K562 (cell line): Measurements from ENCODE around the gene YPEL2. TPM values are rescaled to one million over a fixed set of nuclear protein-coding genes. Genes with fewer than 3 reads are reported as not detected.
A peak's percentile ranks its signal among the peaks of the same experiment; 100 is the strongest.

ENCODE experiments used
- ATAC-seq: fragments of 200-7000 bp; cut with Tn5 transposase; 3 replicates; pipeline ENCODE4 v1.9.1; 2020; ENCODE audit warnings: moderate library complexity
- BruUV-seq: library from RNA; stranded (reverse); fragments of 400-500 nt; replicated peaks from 2 replicates; lab custom pipeline; 2021; lab: Mats Ljungman, UMichigan
- CTCF ChIA-PET: fragments of 300-600 bp; formaldehyde crosslinking; extraction: SDS; loops from one replicate; lab custom pipeline; 2021; ENCODE audit warnings: low intra/inter-chr PET ratio; lab: Yijun Ruan, JAX
- POLR2A ChIA-PET: fragments of 300-600, 350-650 bp; sonication (Branson Sonifier 250); formaldehyde crosslinking; extraction: SDS; loops from one replicate; lab custom pipeline; 2021; ENCODE audit warnings: antibody characterized with exemption, inconsistent platforms; lab: Yijun Ruan, JAX
- DNase-seq, 4 experiments: peaks; one replicate each; pipeline versions ENCODE4 v3.0.0 to v3.0.0-alpha.2; 2011 to 2018; ENCODE audit warnings: low spot score in 3 of 4, mixed read lengths in 3 of 4; ENCODE audit errors: extremely low read depth in 1 of 4
- FAIRE-seq: peaks from 2 replicates; lab custom pipeline; 2011; peaks lifted over from hg19 to GRCh38; lab: Jason Lieb, UNC
- H2AFZ ChIP-seq: 2 replicates; pipeline ENCODE4 v1.6.0; 2011; ENCODE audit warnings: low read depth, low read length, control low read depth, inconsistent platforms
- H3K27ac ChIP-seq: fragments of 200-600 bp; 3 replicates; pipeline ENCODE4 v1.8.0; 2011; ENCODE audit warnings: low read depth, mild to moderate bottlenecking, control low read depth, inconsistent platforms, low read length, moderate library complexity, mixed read lengths; ENCODE audit errors: extremely low read depth
- H3K27me3 ChIP-seq, 2 experiments: fragments of 300-600 bp in 1 of 2; 2 replicates in 1 of 2; 3 replicates in 1 of 2; pipeline versions ENCODE4 v1.6.0 to v1.8.0; 2011; ENCODE audit warnings: inconsistent platforms in 2 of 2, low read length in 2 of 2, mild to moderate bottlenecking in 1 of 2, mixed read lengths in 1 of 2, moderate library complexity in 1 of 2; ENCODE audit not compliant: control insufficient read depth in 2 of 2, insufficient read depth in 2 of 2
- H3K36me3 ChIP-seq: fragments of 300-600 bp; 3 replicates; pipeline ENCODE4 v1.8.0; 2011; ENCODE audit warnings: mild to moderate bottlenecking, low read length, inconsistent platforms; ENCODE audit not compliant: control insufficient read depth, insufficient read depth
- H3K4me1 ChIP-seq, 2 experiments: fragments of 200-600 bp in 1 of 2; replicated peaks in 1 of 2; 2 replicates in 1 of 2; 3 replicates in 1 of 2; pipeline versions ENCODE4 v1.5.1 to v1.8.0; 2011; ENCODE audit warnings: inconsistent platforms in 2 of 2, low read length in 2 of 2, mild to moderate bottlenecking in 1 of 2, mixed read lengths in 1 of 2, moderate library complexity in 1 of 2; ENCODE audit not compliant: control insufficient read depth in 2 of 2, insufficient read depth in 2 of 2
- H3K4me2 ChIP-seq: 2 replicates; pipeline ENCODE4 v1.6.1; 2011; ENCODE audit warnings: low read length, control low read depth, inconsistent platforms, mixed read lengths; ENCODE audit not compliant: insufficient read depth
- H3K4me3 ChIP-seq: fragments of 200-600 bp; sonication (generic), shearing (Covaris generic); 2 replicates; pipeline ENCODE4 v1.5.1; 2016; ENCODE audit warnings: control low read depth, inconsistent platforms
- H3K79me2 ChIP-seq: fragments of 200-600 bp; 3 replicates; pipeline ENCODE4 v1.8.0; 2011; ENCODE audit warnings: low read length, inconsistent platforms; ENCODE audit not compliant: control insufficient read depth, insufficient read depth
- H3K9ac ChIP-seq, 2 experiments: 2 replicates each; pipeline versions ENCODE4 v1.6.0 to v1.6.1; 2011; ENCODE audit warnings: low read depth in 2 of 2, low read length in 2 of 2, control low read depth in 1 of 2, inconsistent platforms in 1 of 2, mild to moderate bottlenecking in 1 of 2, mixed read lengths in 1 of 2; ENCODE audit not compliant: insufficient read depth in 1 of 2
- H3K9me1 ChIP-seq: one replicate; pipeline ENCODE4 v1.6.0; 2011; ENCODE audit warnings: inconsistent platforms, mild to moderate bottlenecking, low read length, moderate library complexity; ENCODE audit not compliant: control insufficient read depth, insufficient read depth
- H3K9me3 ChIP-seq: replicated peaks from 2 replicates; pipeline ENCODE4 v1.5.1; 2011; ENCODE audit warnings: low read depth, low read length, inconsistent platforms; ENCODE audit not compliant: control insufficient read depth, insufficient read depth
- H4K20me1 ChIP-seq: replicated peaks from 2 replicates; pipeline ENCODE4 v1.6.1; 2011; ENCODE audit warnings: low read length, inconsistent platforms, mixed read lengths; ENCODE audit not compliant: control insufficient read depth, insufficient read depth
- ATF4 ChIP-seq: fragments of 450-650 bp; formaldehyde crosslinking; IDR thresholded peaks from 2 replicates; pipeline ENCODE4 v1.4.0; 2022; ENCODE audit warnings: mild to moderate bottlenecking, moderate library complexity
- BMI1 ChIP-seq: fragments of 150-350 bp; IDR thresholded peaks from 2 replicates; pipeline ENCODE4 v1.6.1; 2014; ENCODE audit warnings: low read length
- CREB1 ChIP-seq, 2 experiments: sonication (generic) in 1 of 2; formaldehyde crosslinking in 1 of 2; IDR thresholded peaks; 2 replicates each; pipeline versions ENCODE4 v1.6.1 to v1.8.0; 2012 to 2022; ENCODE audit warnings: inconsistent platforms in 1 of 2, mild to moderate bottlenecking in 1 of 2, missing genetic modification reagents in 1 of 2, moderate library complexity in 1 of 2
- DIDO1 ChIP-seq: fragments of 450-650 bp; IDR thresholded peaks from 2 replicates; pipeline ENCODE4 v1.6.1; 2016; ENCODE audit warnings: low read depth, missing biosample characterization, missing genetic modification characterization
- MAFF ChIP-seq: IDR thresholded peaks from 2 replicates; pipeline ENCODE4 v1.6.1; 2012; ENCODE audit warnings: low read length, improper control_type of control experiment
- POLR2A ChIP-seq: fragments of 450-650 bp; conservative IDR thresholded peaks from 2 replicates; pipeline ENCODE4 v1.6.1; 2016
- RCOR1 ChIP-seq, 2 experiments: IDR thresholded peaks; 2 replicates each; pipeline ENCODE4 v1.6.1; 2012; ENCODE audit warnings: low read depth in 2 of 2, low read length in 2 of 2, borderline replicate concordance in 1 of 2, improper control_type of control experiment in 1 of 2
- STAT5A ChIP-seq: IDR thresholded peaks from 2 replicates; pipeline ENCODE4 v1.6.1; 2012; ENCODE audit warnings: low read length, inconsistent platforms, borderline replicate concordance
- ZBTB49 ChIP-seq: sonication (generic); formaldehyde crosslinking; IDR thresholded peaks from 2 replicates; pipeline ENCODE4 v1.8.0; 2022; ENCODE audit warnings: missing genetic modification reagents, mild to moderate bottlenecking, borderline replicate concordance
- ZNF277 ChIP-seq: fragments of 250-450 bp; sonication (Bioruptor Pico); IDR thresholded peaks from 2 replicates; pipeline ENCODE4 v1.8.0; 2022; ENCODE audit warnings: inconsistent platforms, mild to moderate bottlenecking, moderate library complexity, borderline replicate concordance
- ZNF282 ChIP-seq: sonication (generic); formaldehyde crosslinking; IDR thresholded peaks from 2 replicates; pipeline ENCODE4 v1.8.1; 2023; ENCODE audit warnings: missing genetic modification reagents
- WGBS: fragments of 100-300 bp; shearing (Covaris generic); methylation state at CpG from one replicate; pipeline ENCODE4 v1.1.6; 2016; ENCODE audit warnings: low coverage, mixed read lengths; ENCODE audit not compliant: insufficient coverage; ENCODE audit errors: missing lambda C conversion rate; 5-methylcytosine and 5-hydroxymethylcytosine counted together
- in situ Hi-C: fragments of 300-500 bp; cut with MboI; formaldehyde crosslinking; loops from 4 replicates; pipeline ENCODE4 v1.15.0; 2018; ENCODE audit warnings: inconsistent platforms, mixed read lengths
- intact Hi-C: fragments of 100-400 bp; cut with micrococcal nuclease; formaldehyde crosslinking; loops from 2 replicates; pipeline ENCODE4 v1.14.2; 2022
- polyA plus RNA-seq, 8 experiments: library from polyadenylated mRNA; depleted of rRNA in 4 of 8; stranded (reverse) in 5 of 8; unstranded in 3 of 8; fragments of >200 nt; fragmentation: Nextera tagmentation in 2 of 8; fragmentation: Illumina TruSeq in 1 of 8; extraction: Ambion mirVana in 2 of 8; extraction: Trizol in 1 of 8; gene quantifications; 2 replicates each; pipeline versions ENCODE4 v1.2.1 to v1.2.3, GENCODE V29; 2011 to 2014; ENCODE audit warnings: inconsistent platforms in 1 of 8, missing spikeins in 1 of 8
- total RNA-seq, 7 experiments: library from RNA; depleted of rRNA in 6 of 7; stranded (reverse); fragments of >200 nt in 6 of 7; fragmentation: Illumina TruSeq in 2 of 7; extraction: Trizol in 2 of 7; gene quantifications; 2 replicates each; pipeline versions ENCODE4 v1.2.1 to v1.2.3, GENCODE V29; 2011 to 2021; ENCODE audit warnings: low replicate concordance in 1 of 7

The YPEL2 gene
- total and polyA plus RNA-seq, 9 of the 15 experiments (the other 6 are each of a cell fraction or from before 2014, with no cell fraction given), result 0.11 to 2.4 (median 0.47) TPM

GRCh38 chr17:59337741-59338299 is 6.4 kb downstream of the YPEL2 start:
- H3K9me3 ChIP-seq, result no peaks in the 10 kb centered on the region
- no peak for FAIRE-seq
- POLR2A ChIA-PET, result interaction anchor here (0.8 kb wide), 1 partner anchor 20 kb away, joined by 3 read pairs; no protein-coding TSS in a partner anchor
- CTCF ChIA-PET, result no interaction called here
- ATAC-seq, result no peak
- H3K79me2 ChIP-seq, result no peaks in the 10 kb centered on the region
- H3K9ac ChIP-seq, result no peak overlapping the region
- no peak overlapping the region for H2AFZ ChIP-seq
- no peaks in the 10 kb centered on the region for H3K36me3 ChIP-seq
- H3K27me3 ChIP-seq, result peaks cover 47 to 53% of the 10 kb centered on the region in 2 experiments
- TF ChIP-seq ZNF277, result no peak
- TF ChIP-seq BMI1, result 0 out of 2 replicates have a peak, but pooled peaks have one; percentile 22
- TF ChIP-seq, all 486 proteins: peak for 1
- no TSS peak for BruUV-seq
- WGBS, result 31% methylated on average over 5 of the region's 5 CpGs
- H3K4me3 ChIP-seq, result no peak overlapping the region
- no peak for DNase-seq
- no peak overlapping the region for H3K27ac ChIP-seq
- no peaks in the 10 kb centered on the region; a peak in 1 of 5 replicates for H3K4me1 ChIP-seq
- no peaks in the 10 kb centered on the region for H3K9me1 ChIP-seq
- in situ Hi-C loops (no loop called here), intact Hi-C loops (no loop called here)
- peaks cover 11% of the 10 kb centered on the region; the same call in 1 of the 2 replicates for H4K20me1 ChIP-seq
- no peak overlapping the region for H3K4me2 ChIP-seq

GRCh38 chr17:59338498-59338897 is 7.0 kb downstream of the YPEL2 start:
- ATAC-seq (no peak), DNase-seq (no peak), FAIRE-seq (no peak)
- H3K4me3 ChIP-seq, result no peak overlapping the region
- no peaks in the 10 kb centered on the region for H3K9me1 ChIP-seq
- H3K9ac ChIP-seq, result no peak overlapping the region
- no peaks in the 10 kb centered on the region for H3K9me3 ChIP-seq
- H3K27me3 ChIP-seq, result peaks cover 46 to 48% of the 10 kb centered on the region in 2 experiments
- no peaks in the 10 kb centered on the region for H3K79me2 ChIP-seq
- no TSS peak for BruUV-seq
- intact Hi-C loops, result no loop called here
- H3K4me2 ChIP-seq, result no peak overlapping the region
- in situ Hi-C loops, result no loop called here
- H3K36me3 ChIP-seq, result no peaks in the 10 kb centered on the region
- H3K27ac ChIP-seq, result no peak overlapping the region
- POLR2A ChIA-PET, result interaction anchor here (0.8 kb wide), 1 partner anchor 21 kb away, joined by 3 read pairs; no protein-coding TSS in a partner anchor
- H3K4me1 ChIP-seq, result no peaks in the 10 kb centered on the region
- WGBS, result 7% methylated on average over 5 of the region's 5 CpGs
- H4K20me1 ChIP-seq, result peaks cover 6% of the 10 kb centered on the region; the same call in 1 of the 2 replicates
- CTCF ChIA-PET, result no interaction called here
- no peak overlapping the region for H2AFZ ChIP-seq
- TF ChIP-seq DIDO1 (tag) (no peak), ZNF282 (CRISPR knock-in tag) (no peak), STAT5A (no peak), POLR2A (no peak), ATF4 (CRISPR knock-in tag) (no peak), ZBTB49 (CRISPR knock-in tag) (no peak), MAFF (no peak), CREB1 (IDR thresholded peaks at IDR 0.05) (no peak), CREB1 (CRISPR knock-in tag; IDR thresholded peaks at IDR 0.05) (no peak), RCOR1 (IDR thresholded peaks at IDR 0.05; ENCODE audit: borderline replicate concordance in 1 of 2, low read depth in 2 of 2, low read length in 2 of 2) (no peak)
